ENCODE data around the gene SERAC1.

SERAC1 gene

DNA sequence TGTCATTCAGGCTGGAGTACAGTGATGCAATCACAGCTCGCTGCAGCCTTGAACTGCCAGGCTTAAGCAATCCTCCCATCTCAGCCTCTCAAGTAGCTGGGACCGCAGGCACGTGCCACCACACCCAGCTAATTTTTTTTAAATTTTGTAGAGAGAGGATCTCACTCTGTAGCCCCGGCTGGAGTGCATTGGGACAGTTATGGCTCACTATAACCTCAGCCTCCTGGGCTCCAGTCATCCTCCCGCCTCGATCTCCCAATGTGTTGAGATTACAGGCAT, 86.5 kb downstream of the SERAC1 start:
- Histone ChIP-seq H3K4me2 (ENCODE audit: low read length) (no peak overlapping the region), H2AFZ (no peak overlapping the region), H3K27ac (no peak overlapping the region), H3K27me3 (ENCODE audit: control insufficient read depth, insufficient read depth, low read length) (no peaks in the 10 kb centered on the region), H3K79me2 (no peaks in the 10 kb centered on the region), H3K9me3 (ENCODE audit: control insufficient read depth, low read length) (no peaks in the 10 kb centered on the region), H3K9ac (no peak overlapping the region), H3K36me3 (ENCODE audit: control insufficient read depth, insufficient read depth, low read length) (no peaks in the 10 kb centered on the region), H3K4me3 (ENCODE audit: low read depth, low read length) (no peak overlapping the region), H3K4me1 (no peaks in the 10 kb centered on the region)
- TF ChIP-seq, protein P1, sequence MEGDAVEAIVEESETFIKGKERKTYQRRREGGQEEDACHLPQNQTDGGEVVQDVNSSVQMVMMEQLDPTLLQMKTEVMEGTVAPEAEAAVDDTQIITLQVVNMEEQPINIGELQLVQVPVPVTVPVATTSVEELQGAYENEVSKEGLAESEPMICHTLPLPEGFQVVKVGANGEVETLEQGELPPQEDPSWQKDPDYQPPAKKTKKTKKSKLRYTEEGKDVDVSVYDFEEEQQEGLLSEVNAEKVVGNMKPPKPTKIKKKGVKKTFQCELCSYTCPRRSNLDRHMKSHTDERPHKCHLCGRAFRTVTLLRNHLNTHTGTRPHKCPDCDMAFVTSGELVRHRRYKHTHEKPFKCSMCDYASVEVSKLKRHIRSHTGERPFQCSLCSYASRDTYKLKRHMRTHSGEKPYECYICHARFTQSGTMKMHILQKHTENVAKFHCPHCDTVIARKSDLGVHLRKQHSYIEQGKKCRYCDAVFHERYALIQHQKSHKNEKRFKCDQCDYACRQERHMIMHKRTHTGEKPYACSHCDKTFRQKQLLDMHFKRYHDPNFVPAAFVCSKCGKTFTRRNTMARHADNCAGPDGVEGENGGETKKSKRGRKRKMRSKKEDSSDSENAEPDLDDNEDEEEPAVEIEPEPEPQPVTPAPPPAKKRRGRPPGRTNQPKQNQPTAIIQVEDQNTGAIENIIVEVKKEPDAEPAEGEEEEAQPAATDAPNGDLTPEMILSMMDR (IDR thresholded peaks at IDR 0.05) = no peak

DNA sequence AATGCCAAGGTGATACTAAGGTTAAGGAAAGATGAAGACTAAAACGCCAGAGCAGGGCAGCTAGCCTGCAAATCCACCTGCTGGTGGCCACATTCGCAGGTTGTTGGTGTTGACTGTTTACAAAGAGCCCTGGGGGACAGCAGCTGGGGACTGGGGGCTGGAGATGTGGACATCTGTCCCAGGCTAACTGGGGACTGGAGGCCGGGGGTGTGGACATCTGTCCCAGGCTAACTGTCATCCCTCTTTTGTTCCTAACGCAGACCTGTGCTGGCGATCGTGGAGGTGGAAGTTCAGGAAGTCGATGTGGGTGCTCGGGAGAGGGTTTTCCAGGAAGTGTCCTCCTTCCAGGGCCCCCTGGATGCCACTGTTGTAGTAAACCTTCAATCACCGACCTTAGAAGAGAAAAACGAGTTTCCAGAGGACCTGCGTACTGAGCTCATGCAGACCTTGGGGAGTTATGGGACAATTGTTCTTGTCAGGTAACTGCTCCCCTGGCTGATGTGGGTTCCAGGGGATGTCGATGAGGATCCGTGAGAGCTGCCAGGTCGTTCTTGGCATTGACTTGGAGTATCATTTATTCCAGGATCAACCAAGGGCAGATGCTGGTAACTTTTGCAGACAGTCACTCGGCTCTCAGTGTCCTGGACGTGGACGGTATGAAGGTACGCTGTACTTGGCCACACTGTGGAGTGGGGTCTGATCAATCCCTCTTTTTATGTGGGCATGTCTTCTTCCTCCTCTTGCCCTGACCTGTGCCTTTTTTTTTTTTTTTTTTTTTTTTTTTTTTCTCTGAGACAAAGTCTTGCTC, 87.0 kb downstream of the SERAC1 start:
- no peaks in the 10 kb centered on the region for H3K9me3 ChIP-seq (ENCODE audit: control insufficient read depth, low read length)
- TF ChIP-seq, protein P1 (IDR thresholded peaks at IDR 0.05) = no peak
- H2AFZ ChIP-seq = no peak overlapping the region
- H3K36me3 ChIP-seq (ENCODE audit: control insufficient read depth, insufficient read depth, low read length) = no peaks in the 10 kb centered on the region
- no peaks in the 10 kb centered on the region for H3K79me2 ChIP-seq
- H3K27ac ChIP-seq = no peak overlapping the region
- no peak overlapping the region for H3K4me3 ChIP-seq (ENCODE audit: low read depth, low read length)
- H3K4me2 ChIP-seq (ENCODE audit: low read length) = no peak overlapping the region
- no peak overlapping the region for H3K9ac ChIP-seq
- H3K27me3 ChIP-seq (ENCODE audit: control insufficient read depth, insufficient read depth, low read length) = no peaks in the 10 kb centered on the region
- H3K4me1 ChIP-seq = no peaks in the 10 kb centered on the region

DNA sequence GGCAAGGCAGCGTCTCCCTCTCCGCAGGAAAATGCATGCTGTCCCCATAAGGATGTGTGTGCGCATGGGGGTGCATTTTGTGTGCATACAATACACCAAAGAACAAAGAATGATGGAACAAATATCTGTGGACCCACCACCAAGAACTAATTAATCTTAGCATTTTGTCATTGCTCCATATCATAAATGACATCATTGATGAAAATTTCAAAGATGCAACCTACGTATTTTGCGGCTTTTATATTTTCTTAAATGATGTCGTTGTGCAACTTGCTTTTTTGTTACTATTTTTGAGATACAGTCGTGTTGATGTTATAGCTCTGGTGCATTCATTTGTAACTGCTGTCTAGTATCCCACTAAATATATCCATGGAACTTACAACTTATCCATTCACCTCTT, 89.7 kb downstream of the SERAC1 start:
- H3K9ac ChIP-seq = no peak overlapping the region
- no peaks in the 10 kb centered on the region for H3K9me3 ChIP-seq (ENCODE audit: control insufficient read depth, low read length)
- no peak overlapping the region for H3K27ac ChIP-seq
- H3K27me3 ChIP-seq (ENCODE audit: control insufficient read depth, insufficient read depth, low read length) = no peaks in the 10 kb centered on the region
- TF ChIP-seq, protein P1 (IDR thresholded peaks at IDR 0.05) = no peak
- H3K4me1 ChIP-seq = no peaks in the 10 kb centered on the region
- no peak overlapping the region for H3K4me2 ChIP-seq (ENCODE audit: low read length)
- no peaks in the 10 kb centered on the region for H3K36me3 ChIP-seq (ENCODE audit: control insufficient read depth, insufficient read depth, low read length)
- H2AFZ ChIP-seq = no peak overlapping the region
- H3K79me2 ChIP-seq = no peaks in the 10 kb centered on the region
- H3K4me3 ChIP-seq (ENCODE audit: low read depth, low read length) = no peak overlapping the region

DNA sequence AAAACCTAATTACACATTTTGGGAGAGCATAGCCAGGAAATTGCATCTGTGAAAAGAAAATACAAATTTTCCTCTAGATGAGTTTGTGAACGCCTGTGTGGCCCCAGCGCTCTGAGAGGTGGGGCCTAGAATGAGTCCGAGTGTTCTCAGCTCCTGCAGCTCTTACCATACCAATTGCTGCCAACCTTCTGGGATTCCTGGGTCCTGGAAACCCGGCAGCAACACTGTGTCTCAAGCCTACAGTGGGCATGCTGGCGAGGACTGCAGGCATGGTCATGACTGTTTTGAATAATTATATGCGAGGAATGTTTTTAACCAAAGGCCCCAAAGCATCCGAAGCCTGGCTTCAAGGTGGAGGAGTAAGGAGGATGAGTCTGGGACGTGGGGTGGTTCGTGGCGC, 90.4 kb downstream of the SERAC1 start:
- Histone ChIP-seq H3K79me2 (no peaks in the 10 kb centered on the region), H3K4me2 (ENCODE audit: low read length) (no peak overlapping the region), H3K4me3 (ENCODE audit: low read depth, low read length) (no peak overlapping the region), H3K9me3 (ENCODE audit: control insufficient read depth, low read length) (no peaks in the 10 kb centered on the region), H2AFZ (no peak overlapping the region), H3K27ac (no peak overlapping the region), H3K36me3 (ENCODE audit: control insufficient read depth, insufficient read depth, low read length) (no peaks in the 10 kb centered on the region), H3K4me1 (no peaks in the 10 kb centered on the region), H3K9ac (no peak overlapping the region), H3K27me3 (ENCODE audit: control insufficient read depth, insufficient read depth, low read length) (no peaks in the 10 kb centered on the region)
- TF ChIP-seq, protein P1 (IDR thresholded peaks at IDR 0.05) = no peak

DNA sequence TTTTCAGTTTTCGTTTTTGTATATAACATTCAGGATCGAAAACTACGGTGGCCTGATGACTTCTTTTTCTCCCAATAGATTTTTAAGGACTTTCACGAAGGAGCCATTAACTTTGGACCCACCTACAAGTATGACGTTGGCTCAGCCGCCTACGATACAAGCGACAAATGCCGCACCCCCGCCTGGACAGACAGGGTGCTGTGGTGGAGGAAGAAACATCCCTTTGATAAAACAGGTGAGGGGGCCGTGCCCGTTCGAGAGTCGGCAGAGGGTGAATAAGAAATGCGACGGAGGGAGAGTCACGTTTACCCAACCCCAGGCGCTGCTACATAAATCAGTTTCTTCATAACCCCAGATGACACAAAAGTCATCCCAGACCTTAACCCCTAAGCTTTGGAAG, 91.5 kb downstream of the SERAC1 start:
- Histone ChIP-seq H3K36me3 (ENCODE audit: control insufficient read depth, insufficient read depth, low read length) (no peaks in the 10 kb centered on the region), H3K27me3 (ENCODE audit: control insufficient read depth, insufficient read depth, low read length) (no peaks in the 10 kb centered on the region), H3K9ac (no peak overlapping the region), H3K4me3 (ENCODE audit: low read depth, low read length) (no peak overlapping the region), H3K4me1 (no peaks in the 10 kb centered on the region), H2AFZ (no peak overlapping the region), H3K79me2 (no peaks in the 10 kb centered on the region), H3K27ac (no peak overlapping the region), H3K9me3 (ENCODE audit: control insufficient read depth, low read length) (no peaks in the 10 kb centered on the region), H3K4me2 (ENCODE audit: low read length) (no peak overlapping the region)
- TF ChIP-seq, protein P1 (IDR thresholded peaks at IDR 0.05) = no peak
